HFF-Myc (cell line): Measurements from ENCODE around the gene NARS2.

Source experiments
- DNase-seq: peaks from one replicate; pipeline ENCODE4 v3.0.0-alpha.2; 2011; ENCODE audit warnings: low read depth; ENCODE audit errors: extremely low read depth
- H3K4me3 ChIP-seq: replicated peaks from 2 replicates; pipeline ENCODE4 v1.5.1; 2011; ENCODE audit warnings: low read depth, mild to moderate bottlenecking, control low read depth, low read length
- TF ChIP-seq, protein P1 (sequence below): IDR thresholded peaks from 2 replicates; pipeline ENCODE4 v1.5.1; 2012; ENCODE audit warnings: mild to moderate bottlenecking, low read depth, low read length, control low read depth; ENCODE audit errors: missing control alignments

The NARS2 gene

DNA sequence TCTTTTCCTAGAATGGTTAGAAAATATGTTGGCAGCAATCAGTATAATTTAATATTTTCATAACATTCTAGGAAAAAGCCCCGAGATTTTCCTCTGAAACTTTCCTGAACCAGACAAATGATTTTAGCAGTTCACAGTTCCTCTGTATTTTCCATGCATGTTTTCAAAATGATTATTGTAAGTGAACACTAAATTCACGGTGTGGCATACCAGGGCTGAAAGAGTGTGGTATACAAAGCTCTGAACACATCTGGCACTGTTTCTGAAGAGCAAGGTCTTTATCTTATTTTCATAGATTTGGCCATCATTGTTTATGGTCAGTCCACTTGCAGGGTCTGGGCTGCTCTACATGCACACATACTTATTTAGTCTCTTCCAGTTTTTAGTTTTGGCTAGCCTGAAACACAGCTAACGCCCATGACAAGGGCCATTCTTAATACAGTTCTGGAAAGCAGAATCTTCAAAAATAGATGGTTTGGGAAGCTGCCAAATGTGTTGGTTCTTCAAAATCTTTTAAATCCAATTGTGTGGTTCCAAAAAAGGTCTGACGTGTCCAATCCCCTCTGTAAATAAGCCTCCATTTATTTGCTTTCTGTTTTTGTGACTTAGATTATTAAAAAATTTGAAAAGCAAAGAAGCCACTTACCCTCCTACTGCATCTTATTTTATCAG, 149.1 kb downstream of the NARS2 start:
- DNase-seq = no peak
- TF ChIP-seq, protein P1, sequence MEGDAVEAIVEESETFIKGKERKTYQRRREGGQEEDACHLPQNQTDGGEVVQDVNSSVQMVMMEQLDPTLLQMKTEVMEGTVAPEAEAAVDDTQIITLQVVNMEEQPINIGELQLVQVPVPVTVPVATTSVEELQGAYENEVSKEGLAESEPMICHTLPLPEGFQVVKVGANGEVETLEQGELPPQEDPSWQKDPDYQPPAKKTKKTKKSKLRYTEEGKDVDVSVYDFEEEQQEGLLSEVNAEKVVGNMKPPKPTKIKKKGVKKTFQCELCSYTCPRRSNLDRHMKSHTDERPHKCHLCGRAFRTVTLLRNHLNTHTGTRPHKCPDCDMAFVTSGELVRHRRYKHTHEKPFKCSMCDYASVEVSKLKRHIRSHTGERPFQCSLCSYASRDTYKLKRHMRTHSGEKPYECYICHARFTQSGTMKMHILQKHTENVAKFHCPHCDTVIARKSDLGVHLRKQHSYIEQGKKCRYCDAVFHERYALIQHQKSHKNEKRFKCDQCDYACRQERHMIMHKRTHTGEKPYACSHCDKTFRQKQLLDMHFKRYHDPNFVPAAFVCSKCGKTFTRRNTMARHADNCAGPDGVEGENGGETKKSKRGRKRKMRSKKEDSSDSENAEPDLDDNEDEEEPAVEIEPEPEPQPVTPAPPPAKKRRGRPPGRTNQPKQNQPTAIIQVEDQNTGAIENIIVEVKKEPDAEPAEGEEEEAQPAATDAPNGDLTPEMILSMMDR = no peak
- H3K4me3 ChIP-seq = no peak overlapping the region

DNA sequence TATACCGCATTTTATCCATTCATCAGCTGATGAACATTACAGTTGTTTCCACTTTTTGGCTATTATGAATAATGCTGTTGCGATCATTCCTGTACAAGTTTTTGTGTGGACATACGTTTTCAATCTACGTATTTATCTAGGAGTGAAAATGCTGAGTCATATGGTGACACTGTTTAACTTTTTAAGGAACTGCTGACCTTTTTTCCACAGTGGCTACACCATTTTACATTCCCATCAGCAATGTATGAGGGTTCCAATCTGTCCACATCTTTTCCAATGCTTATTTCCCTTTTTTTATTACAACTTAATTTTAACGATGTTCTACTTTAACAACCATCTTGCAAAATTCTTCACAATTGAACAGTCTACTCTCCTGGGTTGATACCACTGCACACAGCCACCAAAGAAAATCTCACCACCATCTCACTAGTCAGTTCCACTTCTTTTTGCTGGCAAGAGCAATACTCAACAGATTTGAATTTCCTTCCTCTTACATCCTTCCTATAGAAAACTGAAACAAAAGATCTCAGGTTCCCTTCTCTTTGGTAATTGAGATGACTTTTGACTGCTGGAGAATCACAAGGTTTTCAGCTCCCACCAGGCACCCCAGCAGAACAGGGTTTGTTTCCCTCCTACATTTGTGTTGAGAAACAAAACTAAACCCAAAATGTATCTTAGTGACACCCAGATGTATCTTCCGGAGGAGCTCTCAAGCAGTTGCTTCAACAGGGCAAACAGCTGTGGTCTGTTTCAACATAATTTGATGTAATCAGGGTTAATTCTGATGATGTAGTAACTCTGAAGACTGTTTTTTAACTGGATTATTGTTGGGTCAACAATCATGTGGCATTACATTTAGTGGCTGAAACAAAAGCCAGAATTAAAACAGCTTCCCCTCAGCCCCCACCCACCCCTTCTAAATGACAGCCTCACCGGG, 150.1 kb downstream of the NARS2 start:
- DNase-seq = no peak
- TF ChIP-seq, protein P1 = no peak
- H3K4me3 ChIP-seq = no peak overlapping the region

DNA sequence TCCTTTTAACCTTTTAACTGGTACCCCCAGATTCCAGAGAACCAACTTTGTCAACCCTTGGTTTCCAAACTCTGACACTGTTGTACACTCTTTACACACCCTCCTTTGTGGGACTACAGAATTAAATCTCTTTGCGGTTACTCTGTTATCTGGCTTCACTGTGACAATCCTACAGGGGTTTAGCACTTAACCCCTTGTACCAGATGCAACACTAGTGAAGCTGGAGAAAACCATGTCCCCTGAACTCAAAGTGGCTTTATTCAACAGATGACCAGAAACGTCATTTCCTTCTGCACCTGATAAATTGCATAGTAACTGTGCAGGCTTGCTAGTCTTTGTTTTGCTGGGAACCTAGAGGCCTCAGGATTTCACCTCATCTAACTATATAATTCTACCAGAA, 151.4 kb downstream of the NARS2 start:
- H3K4me3 ChIP-seq = no peak overlapping the region
- TF ChIP-seq, protein P1 = no peak
- DNase-seq = no peak

DNA sequence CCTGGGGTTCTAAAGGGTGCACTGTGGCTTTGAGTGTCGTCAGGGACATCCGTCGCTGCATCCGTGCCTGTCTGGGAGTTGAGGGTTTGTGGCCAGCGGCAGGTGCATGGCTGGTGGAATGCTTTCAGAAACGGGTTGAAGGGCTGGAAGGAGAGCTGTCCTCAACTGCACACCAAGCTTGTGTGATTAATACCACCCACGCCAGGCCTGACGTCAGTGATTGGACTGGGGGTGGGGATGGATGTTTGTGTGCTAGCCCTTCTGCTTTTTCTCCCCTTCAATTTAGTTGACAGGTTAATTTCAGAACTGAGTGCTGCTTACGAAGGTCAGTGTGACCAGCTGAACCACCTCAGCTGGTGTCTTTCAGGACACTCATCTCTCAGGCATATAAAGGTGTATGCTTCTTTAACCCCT, 153.9 kb downstream of the NARS2 start:
- TF ChIP-seq, protein P1 = no peak
- DNase-seq = no peak
- H3K4me3 ChIP-seq = no peak overlapping the region

DNA sequence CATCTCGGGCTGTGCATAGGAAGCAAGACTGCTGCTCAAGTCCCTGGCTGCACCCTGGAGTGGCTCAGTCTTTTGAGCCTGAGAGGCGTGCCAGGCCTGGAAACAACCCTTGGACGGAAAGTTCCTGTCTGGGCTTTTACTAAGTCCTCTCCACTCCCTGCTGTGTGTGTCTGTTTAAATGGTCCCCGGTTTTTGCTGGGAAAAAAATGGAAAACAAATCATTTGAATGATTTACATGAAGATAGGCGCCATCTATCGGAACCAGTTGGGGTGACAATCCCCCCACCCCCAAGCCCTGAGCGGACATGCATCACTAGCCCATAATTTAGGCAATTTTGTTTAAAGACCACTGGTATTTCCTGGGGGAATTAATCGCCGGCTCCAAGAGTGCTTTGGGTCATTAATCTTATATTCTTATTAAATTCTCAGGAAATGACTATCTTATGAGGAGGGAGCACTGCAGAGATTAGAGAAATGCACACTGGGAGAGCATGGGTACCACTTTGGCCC, 154.4 kb downstream of the NARS2 start:
- no peak overlapping the region for H3K4me3 ChIP-seq
- DNase-seq = no peak
- TF ChIP-seq, protein P1 = peak; percentile 68

DNA sequence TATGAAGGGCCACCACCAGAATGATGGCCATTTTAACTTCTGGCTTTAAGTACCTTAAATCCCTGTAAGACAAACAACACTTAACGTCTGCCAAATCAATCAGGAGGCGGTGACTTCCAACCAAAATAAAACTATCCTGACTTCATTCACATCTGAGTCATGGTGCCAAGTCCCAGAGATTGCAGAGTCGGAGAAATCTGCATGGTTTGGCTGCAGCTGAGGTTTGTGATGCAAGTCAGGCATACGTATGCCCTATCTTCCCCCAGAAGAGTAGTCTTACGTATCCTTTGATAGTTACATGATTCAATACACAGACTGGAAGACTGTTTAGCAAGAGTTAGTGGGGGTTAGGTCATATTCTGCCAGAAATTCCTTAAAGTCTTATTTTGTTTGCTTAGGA, 155.3 kb downstream of the NARS2 start:
- TF ChIP-seq, protein P1 = no peak
- H3K4me3 ChIP-seq = no peak overlapping the region
- no peak for DNase-seq
